Measurements from ENCODE around the gene EEF1AKMT3. TPM values are rescaled to one million over a fixed set of nuclear protein-coding genes. Genes with fewer than 3 reads are reported as not detected.

The EEF1AKMT3 gene
- polyA plus RNA-seq, 1 donor (not counting 4 experiments of a cell fraction or from before 2014, with no cell fraction given): 7.7 TPM

- DNase-seq (ENCODE audit: low read depth, low spot score) (no peak), FAIRE-seq (no peak)
- H3K27ac ChIP-seq (ENCODE audit: control insufficient read depth, insufficient read depth, low read length): no peak overlapping the region
- no peaks in the 10 kb centered on the region for H3K9me3 ChIP-seq (ENCODE audit: control insufficient read depth, low read depth, low read length)
- H2AFZ ChIP-seq (ENCODE audit: control insufficient read depth, low read length): no peak overlapping the region
- no peak overlapping the region for H3K4me3 ChIP-seq (ENCODE audit: control insufficient read depth in 2 of 3, extremely low read depth in 1 of 3, insufficient read depth in 2 of 3, low read depth in 1 of 3, low read length in 3 of 3)
- H3K4me1 ChIP-seq (ENCODE audit: control insufficient read depth, extremely low read depth, insufficient read depth, low read length): peaks cover 15% of the 10 kb centered on the region
- no peaks in the 10 kb centered on the region for H4K20me1 ChIP-seq (ENCODE audit: control insufficient read depth, extremely low read depth, insufficient read depth, low read length)
- H3K27me3 ChIP-seq (ENCODE audit: control insufficient read depth, extremely low read depth, insufficient read depth, low read length): peaks cover 30% of the 10 kb centered on the region
- dilution Hi-C loops (cut with MboI; ENCODE audit: extremely low pct_ligation_motif_present, low sequenced_read_pairs): loop anchor here (25.0 kb wide), 1 partner anchor 145 kb away; the partner anchor contains the start of gene PIP4K2C
- no peak overlapping the region for H3K4me2 ChIP-seq (ENCODE audit: control insufficient read depth, extremely low read depth, insufficient read depth, low read depth, low read length)
- no peaks in the 10 kb centered on the region for H3K79me2 ChIP-seq (ENCODE audit: control insufficient read depth, insufficient read depth, low read length)
- TF ChIP-seq EZH2 (IDR thresholded peaks at IDR 0.05; ENCODE audit: low read length) (no peak), CTCF (optimal IDR thresholded peaks at IDR 0.05 in 1 of 3, IDR thresholded peaks at IDR 0.05 in 1 of 3, conservative IDR thresholded peaks at IDR 0.05 in 1 of 3; ENCODE audit: extremely low read depth in 1 of 3, insufficient read depth in 2 of 3, low read length in 3 of 3) (no peak)
- no peak overlapping the region for H3K9ac ChIP-seq (ENCODE audit: control insufficient read depth, extremely low read depth, insufficient read depth, low read length)
- peaks cover 0 to 2% of the 10 kb centered on the region in 2 experiments for H3K36me3 ChIP-seq (ENCODE audit: control insufficient read depth in 2 of 2, extremely low read depth in 1 of 2, insufficient read depth in 2 of 2, low read length in 2 of 2)
- no peaks in the 10 kb centered on the region for H3K9me1 ChIP-seq (ENCODE audit: control insufficient read depth, extremely low read depth, insufficient read depth, low read length)
These were observed 40.1 kb upstream of the EEF1AKMT3 start for GRCh38 chr12:57732270-57732669.

GRCh38 chr12:57732726-57733593 is 39.5 kb upstream of the EEF1AKMT3 start:
- no peak overlapping the region for H3K9ac ChIP-seq (ENCODE audit: control insufficient read depth, extremely low read depth, insufficient read depth, low read length)
- FAIRE-seq: no peak

More at GRCh38 chr12:57732726-57733593, 39.5 kb upstream of the EEF1AKMT3 start:
- H2AFZ ChIP-seq (ENCODE audit: control insufficient read depth, low read length): no peak overlapping the region
- H3K4me1 ChIP-seq (ENCODE audit: control insufficient read depth, extremely low read depth, insufficient read depth, low read length): peaks cover 15% of the 10 kb centered on the region
- H3K27me3 ChIP-seq (ENCODE audit: control insufficient read depth, extremely low read depth, insufficient read depth, low read length): peaks cover 36% of the 10 kb centered on the region
- no peaks in the 10 kb centered on the region for H4K20me1 ChIP-seq (ENCODE audit: control insufficient read depth, extremely low read depth, insufficient read depth, low read length)
- H3K9me3 ChIP-seq (ENCODE audit: control insufficient read depth, low read depth, low read length): no peaks in the 10 kb centered on the region
- H3K79me2 ChIP-seq (ENCODE audit: control insufficient read depth, insufficient read depth, low read length): no peaks in the 10 kb centered on the region
- no peak for DNase-seq (ENCODE audit: low read depth, low spot score)
- H3K4me3 ChIP-seq (ENCODE audit: control insufficient read depth in 2 of 3, extremely low read depth in 1 of 3, insufficient read depth in 2 of 3, low read depth in 1 of 3, low read length in 3 of 3): no peak overlapping the region
- H3K9me1 ChIP-seq (ENCODE audit: control insufficient read depth, extremely low read depth, insufficient read depth, low read length): no peaks in the 10 kb centered on the region
- TF ChIP-seq CTCF (optimal IDR thresholded peaks at IDR 0.05 in 1 of 3, IDR thresholded peaks at IDR 0.05 in 1 of 3, conservative IDR thresholded peaks at IDR 0.05 in 1 of 3; ENCODE audit: extremely low read depth in 1 of 3, insufficient read depth in 2 of 3, low read length in 3 of 3): no peak
- no peak for TF ChIP-seq EZH2 (IDR thresholded peaks at IDR 0.05; ENCODE audit: low read length)
- H3K4me2 ChIP-seq (ENCODE audit: control insufficient read depth, extremely low read depth, insufficient read depth, low read depth, low read length): no peak overlapping the region
- no peak overlapping the region for H3K27ac ChIP-seq (ENCODE audit: control insufficient read depth, insufficient read depth, low read length)
- H3K36me3 ChIP-seq (ENCODE audit: control insufficient read depth in 2 of 2, extremely low read depth in 1 of 2, insufficient read depth in 2 of 2, low read length in 2 of 2): no peaks in the 10 kb centered on the region
- dilution Hi-C loops (cut with MboI; ENCODE audit: extremely low pct_ligation_motif_present, low sequenced_read_pairs): loop anchor here (25.0 kb wide), 1 partner anchor 146 kb away; the partner anchor contains the start of gene PIP4K2C
